Vagina (tissue), 2 donors: ENCODE results near the gene RYR2.

Source experiments
- CTCF ChIP-seq, 3 experiments: fragments of 450-650 bp in 2 of 3; fragments of 200-600 bp in 1 of 3; sonication (generic) in 1 of 3; IDR thresholded peaks; one replicate each; pipeline ENCODE4 v1.5.1; 2017 to 2019; ENCODE audit warnings: antibody characterized with exemption in 3 of 3, mild to moderate bottlenecking in 2 of 3, moderate library complexity in 2 of 3
- POLR2AphosphoS5 ChIP-seq, 2 donors: sonication (generic); formaldehyde crosslinking; IDR thresholded peaks; one replicate each; pipeline ENCODE4 v1.9.0; 2017; ENCODE audit warnings: antibody characterized with exemption in 2 of 2, mild to moderate bottlenecking in 2 of 2, low read depth in 1 of 2; ENCODE audit not compliant: insufficient read depth in 1 of 2

DNA sequence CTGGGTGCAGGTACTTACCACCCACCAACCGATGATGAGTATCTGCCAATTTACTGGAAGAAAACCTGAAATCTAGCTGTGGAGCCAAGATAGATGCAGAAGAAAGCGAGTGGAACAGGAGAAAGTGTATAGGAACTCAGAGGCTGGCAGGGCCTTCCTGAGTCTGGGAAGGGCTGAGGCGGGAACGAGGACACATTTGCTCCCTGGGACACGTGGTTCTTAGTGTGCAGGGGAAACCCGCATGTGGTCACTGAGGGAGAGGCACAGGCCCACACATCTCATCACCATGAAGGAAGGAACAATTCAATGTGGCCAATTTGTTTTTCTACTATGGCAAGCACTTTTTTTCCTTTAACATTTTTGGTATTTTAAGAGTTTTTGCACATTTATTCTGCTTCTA lies 8.2 kb downstream of the RYR2 start:
- TF ChIP-seq CTCF (IDR thresholded peaks at IDR 0.05) (no peak), POLR2AphosphoS5 (IDR thresholded peaks at IDR 0.05; ENCODE audit: insufficient read depth in 1 of 2, low read depth in 1 of 2) (no peak)
